Naive thymus-derived CD4-positive, alpha-beta T cell (primary cell): Measurements from ENCODE around the gene CERS5. TPM values are rescaled to one million over a fixed set of nuclear protein-coding genes. Genes with fewer than 3 reads are reported as not detected.

ENCODE experiments used
- ATAC-seq: fragments of 150-1000 bp; cut with Tn5 transposase; 2 replicates; pipeline ENCODE4 v1.10.0; 2021; ENCODE audit warnings: mild to moderate bottlenecking, moderate library complexity
- CTCF ChIA-PET: fragments of 350-600 bp; sonication (Branson Sonifier 250); formaldehyde crosslinking; loops from one replicate; lab custom pipeline; 2021; ENCODE audit warnings: antibody characterized with exemption; lab: Charles Lee
- POLR2A ChIA-PET: fragments of 350-600 bp; sonication (Branson Sonifier 250); formaldehyde crosslinking; loops from one replicate; lab custom pipeline; 2021; ENCODE audit warnings: antibody characterized with exemption, inconsistent platforms; lab: Charles Lee
- DNase-seq, 9 donors: peaks; one replicate each; pipeline versions ENCODE4 v3.0.0 to v3.0.0-alpha.2; 2020 to 2022; ENCODE audit warnings: mixed read lengths in 1 of 9
- H3K27ac ChIP-seq: one replicate; pipeline ENCODE4 v1.7.0; 2013; ENCODE audit warnings: mild to moderate bottlenecking, low read depth, low read length, moderate library complexity
- H3K27me3 ChIP-seq, 2 donors: one replicate each; pipeline ENCODE4 v1.7.0; 2013; ENCODE audit warnings: low read length in 2 of 2, mild to moderate bottlenecking in 2 of 2, moderate library complexity in 2 of 2; ENCODE audit not compliant: control insufficient read depth in 2 of 2, insufficient read depth in 2 of 2
- H3K36me3 ChIP-seq, 3 experiments: 1 replicate in 2 of 3; 2 replicates in 1 of 3; pipeline ENCODE4 v1.7.0; 2013; ENCODE audit warnings: low read length in 3 of 3, mild to moderate bottlenecking in 3 of 3, moderate library complexity in 1 of 3; ENCODE audit not compliant: insufficient read depth in 3 of 3, control insufficient read depth in 2 of 3
- H3K4me1 ChIP-seq, 2 donors: one replicate each; pipeline ENCODE4 v1.7.0; 2013; ENCODE audit warnings: low read length in 2 of 2, mild to moderate bottlenecking in 2 of 2, moderate library complexity in 1 of 2; ENCODE audit not compliant: control insufficient read depth in 2 of 2, insufficient read depth in 2 of 2
- H3K4me3 ChIP-seq: 2 replicates; pipeline ENCODE4 v1.7.0; 2013; ENCODE audit warnings: mild to moderate bottlenecking, low read length
- H3K9me3 ChIP-seq, 3 experiments: 1 replicate in 2 of 3; 2 replicates in 1 of 3; pipeline ENCODE4 v1.7.0; 2013; ENCODE audit warnings: low read length in 3 of 3; ENCODE audit not compliant: control insufficient read depth in 2 of 3
- H3K27ac Mint-ChIP-seq, 9 donors: one replicate each; pipeline ENCODE4 v1.8.0; 2020 to 2022; ENCODE audit warnings: mixed read lengths in 9 of 9, mild to moderate bottlenecking in 8 of 9, moderate library complexity in 5 of 9, inconsistent platforms in 2 of 9
- H3K27me3 Mint-ChIP-seq, 5 donors: one replicate each; pipeline ENCODE4 v1.8.0; 2021 to 2022; ENCODE audit warnings: mixed read lengths in 5 of 5, mild to moderate bottlenecking in 1 of 5
- H3K36me3 Mint-ChIP-seq, 5 donors: one replicate each; pipeline ENCODE4 v1.8.0; 2020 to 2022; ENCODE audit warnings: mixed read lengths in 5 of 5, mild to moderate bottlenecking in 3 of 5, inconsistent platforms in 1 of 5
- H3K4me1 Mint-ChIP-seq, 7 donors: one replicate each; pipeline ENCODE4 v1.8.0; 2020 to 2022; ENCODE audit warnings: mixed read lengths in 7 of 7, mild to moderate bottlenecking in 3 of 7, inconsistent platforms in 1 of 7
- H3K4me3 Mint-ChIP-seq, 10 donors: one replicate each; pipeline ENCODE4 v1.8.0; 2020 to 2022; ENCODE audit warnings: mild to moderate bottlenecking in 10 of 10, mixed read lengths in 10 of 10, moderate library complexity in 6 of 10, inconsistent platforms in 2 of 10
- H3K9me3 Mint-ChIP-seq, 11 donors: one replicate each; pipeline ENCODE4 v1.8.0; 2020 to 2022; ENCODE audit warnings: mixed read lengths in 11 of 11, mild to moderate bottlenecking in 4 of 11, inconsistent platforms in 1 of 11, moderate library complexity in 1 of 11
- intact Hi-C, 2 donors: fragments of 100-400 bp; cut with micrococcal nuclease; formaldehyde crosslinking; loops; one replicate each; pipeline ENCODE4 v1.15.1; 2023
- polyA plus RNA-seq, 2 donors: library from polyadenylated mRNA; unstranded; fragments of 300-500 nt; fragmentation: Illumina TruSeq; gene quantifications; one replicate each; pipeline ENCODE4 v1.2.3, GENCODE V29; 2021
- total RNA-seq, 6 experiments: library from RNA in 5 of 6; stranded (reverse) in 5 of 6; gene quantifications; 1 replicate in 5 of 6; 2 replicates in 1 of 6; pipeline ENCODE4 v1.2.3 and lab custom pipeline; 2021 to 2026

Gene CERS5
- total and polyA plus RNA-seq, 7 experiments from 2014 or later, result 33.7 to 52.2 (median 45.1) TPM

GRCh38 chr12:50188875-50189575, 21.9 kb upstream of the CERS5 start:
- Mint-ChIP-seq H3K9me3 (no peaks in the 10 kb centered on the region), H3K27ac (peak overlapping the region; percentile 28 to 93 (median 85)), H3K4me3 (peak overlapping the region in 9 of 10 donors; percentile 7 to 85 (median 71)), H3K27me3 (no peaks in the 10 kb centered on the region), H3K4me1 (peaks cover 12 to 56% (median 14%) of the 10 kb centered on the region in 7 donors), H3K36me3 (peaks cover 0 to 27% (median 13%) of the 10 kb centered on the region in 5 donors)
- H3K4me1 ChIP-seq, result peaks cover 0 to 4% of the 10 kb centered on the region in 2 donors
- ATAC-seq (peak; percentile 26), DNase-seq (peak in 1 of 9 donors; percentile 24)
- no peaks in the 10 kb centered on the region for H3K27me3 ChIP-seq
- no peaks in the 10 kb centered on the region for H3K9me3 ChIP-seq
- H3K36me3 ChIP-seq, result peaks cover 0 to 17% (median 6%) of the 10 kb centered on the region in 3 experiments
- H3K27ac ChIP-seq, result peak overlapping the region; percentile 51
- POLR2A ChIA-PET, result interaction anchor here (0.6 to 0.9 kb wide), 3 partner anchors 21 to 448 kb away, joined by 3 to 6 read pairs (median 3); partner anchors contain the start of gene TMBIM6
- intact Hi-C loops, result no loop called here
- no peak overlapping the region for H3K4me3 ChIP-seq
- CTCF ChIA-PET, result no interaction called here

GRCh38 chr12:50188241-50188781, 21.1 kb upstream of the CERS5 start:
- no peak for DNase-seq
- ATAC-seq, result no peak
- H3K4me3 ChIP-seq, result no peak overlapping the region
- H3K4me1 Mint-ChIP-seq, result peaks cover 12 to 60% (median 14%) of the 10 kb centered on the region in 7 donors
- H3K4me3 Mint-ChIP-seq, result peak overlapping the region in 4 of 10 donors; percentile 71 to 85 (median 76)
- no peaks in the 10 kb centered on the region for H3K27me3 ChIP-seq
- peaks cover 0 to 4% of the 10 kb centered on the region in 2 donors for H3K4me1 ChIP-seq
- intact Hi-C loops, result no loop called here
- peaks cover 0 to 17% (median 6%) of the 10 kb centered on the region in 3 experiments for H3K36me3 ChIP-seq
- ChIA-PET POLR2A (interaction anchor here (0.6 to 1.7 kb wide), 4 partner anchors 28 to 96 kb away, joined by 3 to 6 read pairs (median 4); partner anchors contain the start of gene COX14), CTCF (interaction anchor here (0.6 to 1.6 kb wide), 2 partner anchors 77 to 1433 kb away, joined by 3 to 5 read pairs; no protein-coding TSS in a partner anchor)
- no peaks in the 10 kb centered on the region for H3K9me3 ChIP-seq
- peak overlapping the region in 5 of 9 donors; percentile 78 to 93 (median 87) for H3K27ac Mint-ChIP-seq
- no peaks in the 10 kb centered on the region for H3K9me3 Mint-ChIP-seq
- no peaks in the 10 kb centered on the region for H3K27me3 Mint-ChIP-seq
- no peak overlapping the region for H3K27ac ChIP-seq
- H3K36me3 Mint-ChIP-seq, result peaks cover 0 to 27% (median 13%) of the 10 kb centered on the region in 5 donors

- peak in 1 of 9 donors; percentile 49 for DNase-seq
- POLR2A ChIA-PET, result interaction anchor here (1.2 to 1.7 kb wide), 3 partner anchors 29 to 97 kb away, joined by 3 to 6 read pairs (median 4); partner anchors contain the start of gene COX14
- intact Hi-C loops, result loop anchor here in 1 of 2 donors (2.0 kb wide), 1 partner anchor 34 kb away; no protein-coding TSS in a partner anchor
- Mint-ChIP-seq H3K27me3 (no peaks in the 10 kb centered on the region), H3K4me3 (peak overlapping the region in 1 of 10 donors; percentile 70), H3K9me3 (no peaks in the 10 kb centered on the region), H3K36me3 (peaks cover 0 to 19% (median 8%) of the 10 kb centered on the region in 5 donors), H3K27ac (peak overlapping the region in 6 of 9 donors; percentile 10 to 92 (median 71)), H3K4me1 (peaks cover 12 to 57% (median 14%) of the 10 kb centered on the region in 7 donors)
- CTCF ChIA-PET, result interaction anchor here (0.6 to 1.6 kb wide), 3 partner anchors 14 to 1432 kb away, joined by 3 to 5 read pairs (median 3); no protein-coding TSS in a partner anchor
- H3K4me1 ChIP-seq, result peaks cover 0 to 4% of the 10 kb centered on the region in 2 donors
- no peaks in the 10 kb centered on the region for H3K9me3 ChIP-seq
- no peaks in the 10 kb centered on the region for H3K27me3 ChIP-seq
- no peak overlapping the region for H3K27ac ChIP-seq
- H3K36me3 ChIP-seq, result peaks cover 0 to 16% (median 6%) of the 10 kb centered on the region in 3 experiments
- no peak overlapping the region for H3K4me3 ChIP-seq
- peak; percentile 37 for ATAC-seq
Observed at GRCh38 chr12:50187084-50187900, 20.1 kb upstream of the CERS5 start.

- Histone ChIP-seq H3K9me3 (no peaks in the 10 kb centered on the region), H3K36me3 (peaks cover 0 to 17% (median 6%) of the 10 kb centered on the region in 3 experiments), H3K4me3 (no peak overlapping the region), H3K27me3 (no peaks in the 10 kb centered on the region), H3K27ac (no peak overlapping the region), H3K4me1 (peaks cover 0 to 4% of the 10 kb centered on the region in 2 donors)
- H3K36me3 Mint-ChIP-seq, result peaks cover 0 to 19% (median 6%) of the 10 kb centered on the region in 5 donors
- no peaks in the 10 kb centered on the region for H3K9me3 Mint-ChIP-seq
- no peak for DNase-seq
- no peaks in the 10 kb centered on the region for H3K27me3 Mint-ChIP-seq
- H3K4me3 Mint-ChIP-seq, result peak overlapping the region in 1 of 10 donors; percentile 70
- POLR2A ChIA-PET, result interaction anchor here (1.4 to 1.7 kb wide), 2 partner anchors 35 to 74 kb away, joined by 5 to 6 read pairs; partner anchors contain the start of gene COX14
- intact Hi-C loops, result loop anchor here in 1 of 2 donors (2.0 kb wide), 1 partner anchor 34 kb away; no protein-coding TSS in a partner anchor
- CTCF ChIA-PET, result interaction anchor here (0.9 to 1.5 kb wide), 2 partner anchors 14 to 34 kb away, joined by 3 to 4 read pairs; no protein-coding TSS in a partner anchor
- ATAC-seq, result no peak
- peak overlapping the region in 6 of 9 donors; percentile 10 to 92 (median 32) for H3K27ac Mint-ChIP-seq
- H3K4me1 Mint-ChIP-seq, result peaks cover 12 to 57% (median 14%) of the 10 kb centered on the region in 7 donors
Observed at GRCh38 chr12:50186681-50187080, 19.5 kb upstream of the CERS5 start.

- intact Hi-C loops, result loop anchor here in 1 of 2 donors (2.0 kb wide), 1 partner anchor 35 kb away; no protein-coding TSS in a partner anchor
- Histone ChIP-seq H3K27me3 (no peaks in the 10 kb centered on the region), H3K36me3 (peaks cover 0 to 23% (median 6%) of the 10 kb centered on the region in 3 experiments), H3K4me3 (no peak overlapping the region), H3K27ac (no peak overlapping the region), H3K4me1 (peaks cover 0 to 4% of the 10 kb centered on the region in 2 donors), H3K9me3 (no peaks in the 10 kb centered on the region)
- peaks cover 0 to 24% (median 8%) of the 10 kb centered on the region in 5 donors for H3K36me3 Mint-ChIP-seq
- peak overlapping the region in 7 of 9 donors; percentile 33 to 92 (median 70) for H3K27ac Mint-ChIP-seq
- no peaks in the 10 kb centered on the region for H3K27me3 Mint-ChIP-seq
- ATAC-seq (no peak), DNase-seq (no peak)
- no peaks in the 10 kb centered on the region for H3K9me3 Mint-ChIP-seq
- peaks cover 12 to 54% (median 14%) of the 10 kb centered on the region in 7 donors for H3K4me1 Mint-ChIP-seq
- peak overlapping the region in 1 of 10 donors; percentile 33 for H3K4me3 Mint-ChIP-seq
- CTCF ChIA-PET, result interaction anchor here (0.8 to 1.5 kb wide), 4 partner anchors 13 to 116 kb away, joined by 3 to 4 read pairs (median 3); no protein-coding TSS in a partner anchor
- POLR2A ChIA-PET, result interaction anchor here (0.8 to 1.7 kb wide), 3 partner anchors 36 to 116 kb away, joined by 4 to 6 read pairs (median 5); partner anchors contain the start of gene COX14
Observed at GRCh38 chr12:50185970-50186663, 18.9 kb upstream of the CERS5 start.
